Left colon (tissue), 2 donors: ENCODE results near the gene TIMM10B. TPM values are rescaled to one million over a fixed set of nuclear protein-coding genes. Genes with fewer than 3 reads are reported as not detected.

Experiments
- total RNA-seq, 2 donors: library from RNA; stranded (reverse); fragmentation: NEBNext Ultra II Directional; extraction: Animal tissue kit (Norgen Biotek cat#: 25700); gene quantifications; one replicate each; pipeline ENCODE4 v1.2.1, GENCODE V29; 2021
- donor health status: DM: no; HTN: no; CAD: no.
- donor health status: DM: yes; HTN: yes; CAD: no.

Gene TIMM10B
- total RNA-seq, 2 donors from 2014 or later = 47.8 to 48.6 TPM

Other genes starting within 250 kb of the TIMM10B start
- gene FHIP1B, start 246.9 kb upstream of the TIMM10B start, total RNA-seq = 100 to 1,000 TPM in 1 of 2 donors, 10 to 100 TPM in 1; 93.2 to 103 TPM
- under 1 TPM in 1 of 2 donors, not detected in 1; 0.14 TPM for gene CNGA4, start 242.4 kb upstream of the TIMM10B start, total RNA-seq
- gene CCKBR, start 221.7 kb upstream of the TIMM10B start, total RNA-seq = not detected
- gene CAVIN3, start 161.0 kb upstream of the TIMM10B start, total RNA-seq = 10 to 100 TPM in 1 of 2 donors, 1 to 10 TPM in 1; 4.6 to 22.4 TPM
- gene SMPD1, start 91.0 kb upstream of the TIMM10B start, total RNA-seq = 100 to 1,000 TPM in 1 of 2 donors, 10 to 100 TPM in 1; 50.8 to 136 TPM
- 10 to 100 TPM in 1 of 2 donors, 1 to 10 TPM in 1; 5.2 to 11.2 TPM for gene APBB1, start 62.4 kb upstream of the TIMM10B start, total RNA-seq
- gene HPX, start 40.5 kb upstream of the TIMM10B start, total RNA-seq = 1 to 10 TPM; 2.4 to 2.5 TPM
- gene TRIM3, start 7.6 kb upstream of the TIMM10B start, total RNA-seq = 10 to 100 TPM; 37.6 to 49.3 TPM
- gene ARFIP2, start 170 bp upstream of the TIMM10B start, total RNA-seq = 10 to 100 TPM; 70.2 to 85.6 TPM
- gene DNHD1, start 15.8 kb downstream of the TIMM10B start, total RNA-seq = 10 to 100 TPM; 11.8 to 18.9 TPM
- gene RRP8, start 122.1 kb downstream of the TIMM10B start, total RNA-seq = 10 to 100 TPM; 16.5 to 16.8 TPM
- gene ILK, start 122.3 kb downstream of the TIMM10B start, total RNA-seq = 100 to 1,000 TPM in 1 of 2 donors, 10 to 100 TPM in 1; 92.7 to 149 TPM
- 100 to 1,000 TPM; 113 to 146 TPM for gene TAF10, start 130.7 kb downstream of the TIMM10B start, total RNA-seq
- gene TPP1, start 137.9 kb downstream of the TIMM10B start, total RNA-seq = 100 to 1,000 TPM in 1 of 2 donors, 10 to 100 TPM in 1; 71.7 to 105 TPM
- gene DCHS1, start 174.3 kb downstream of the TIMM10B start, total RNA-seq = 1 to 10 TPM; 2.8 to 7.6 TPM
- gene MRPL17, start 201.8 kb downstream of the TIMM10B start, total RNA-seq = 10 to 100 TPM; 24.7 to 29.9 TPM